ENCODE data around the gene PAX9.

Gene PAX9

DNA sequence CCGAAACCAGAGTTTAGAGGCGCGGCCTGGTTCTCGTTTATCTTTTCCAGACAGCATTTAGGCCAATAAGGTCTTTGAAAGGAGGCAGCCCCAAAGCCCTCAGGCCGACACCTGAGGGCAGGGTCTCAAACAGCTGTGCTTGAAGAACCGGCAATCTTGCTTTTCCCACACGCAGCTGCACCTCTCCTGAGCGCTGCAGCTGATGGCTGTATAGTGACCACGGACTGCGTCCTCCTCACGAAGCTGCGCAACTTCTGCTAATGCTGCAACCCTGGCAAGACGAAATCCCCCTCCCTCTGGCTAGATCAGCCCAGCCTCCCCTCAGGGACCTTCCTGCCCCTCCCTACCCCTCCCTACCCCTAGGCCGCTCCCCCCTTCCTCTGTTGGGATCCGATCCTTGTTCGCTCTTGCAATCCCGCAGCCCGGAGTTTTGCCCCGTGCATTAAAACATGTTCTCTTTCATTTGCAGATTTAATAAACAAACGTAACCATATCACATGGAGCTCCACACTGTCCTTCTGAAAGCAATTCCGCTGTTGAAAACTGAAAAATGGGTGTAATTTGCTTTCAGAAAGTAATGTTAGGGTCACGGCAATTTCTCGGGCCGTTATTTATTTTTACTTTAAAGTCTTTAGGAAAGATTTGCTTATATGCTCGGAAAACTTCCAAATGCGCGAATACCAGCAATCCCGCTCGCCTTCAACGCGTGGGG lies 4.8 kb upstream of the PAX9 start:
- no peak for DNase-seq

DNA sequence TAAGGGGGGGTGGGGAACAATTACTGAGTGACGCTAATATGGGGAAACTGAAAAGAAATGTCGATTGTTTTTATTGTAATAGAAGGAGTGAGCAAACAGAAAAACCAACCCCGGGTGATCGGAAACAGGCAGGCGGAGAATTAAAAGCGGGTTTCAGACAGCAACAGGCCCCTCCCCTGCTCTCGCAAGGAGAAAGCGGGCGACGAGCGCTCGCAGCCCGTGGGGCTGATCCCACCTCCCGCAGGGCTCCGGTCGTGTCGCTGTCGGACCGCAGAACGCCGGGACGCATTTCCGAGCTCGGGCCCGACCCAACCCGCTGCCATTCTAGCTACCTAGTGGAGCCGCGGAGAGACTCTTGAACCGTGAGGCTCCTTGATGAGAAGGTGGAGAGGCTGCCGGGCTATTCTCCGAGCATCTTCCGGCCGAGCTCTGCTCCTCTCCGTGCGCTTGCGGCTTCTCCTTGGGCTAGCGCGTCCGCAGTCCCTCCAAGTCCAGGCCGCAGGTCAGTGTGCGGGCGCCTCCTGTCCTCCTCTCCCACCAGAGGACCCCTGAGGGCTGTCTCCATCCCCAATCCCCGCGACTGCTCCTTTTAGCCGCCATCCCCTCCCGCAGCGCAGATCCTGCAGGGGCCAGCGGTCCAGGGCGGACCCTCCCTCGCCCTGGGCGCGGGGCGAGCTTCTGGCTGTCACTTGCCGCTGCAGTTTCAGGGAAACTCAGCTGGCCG lies 4.1 kb upstream of the PAX9 start:
- DNase-seq = no peak

DNA sequence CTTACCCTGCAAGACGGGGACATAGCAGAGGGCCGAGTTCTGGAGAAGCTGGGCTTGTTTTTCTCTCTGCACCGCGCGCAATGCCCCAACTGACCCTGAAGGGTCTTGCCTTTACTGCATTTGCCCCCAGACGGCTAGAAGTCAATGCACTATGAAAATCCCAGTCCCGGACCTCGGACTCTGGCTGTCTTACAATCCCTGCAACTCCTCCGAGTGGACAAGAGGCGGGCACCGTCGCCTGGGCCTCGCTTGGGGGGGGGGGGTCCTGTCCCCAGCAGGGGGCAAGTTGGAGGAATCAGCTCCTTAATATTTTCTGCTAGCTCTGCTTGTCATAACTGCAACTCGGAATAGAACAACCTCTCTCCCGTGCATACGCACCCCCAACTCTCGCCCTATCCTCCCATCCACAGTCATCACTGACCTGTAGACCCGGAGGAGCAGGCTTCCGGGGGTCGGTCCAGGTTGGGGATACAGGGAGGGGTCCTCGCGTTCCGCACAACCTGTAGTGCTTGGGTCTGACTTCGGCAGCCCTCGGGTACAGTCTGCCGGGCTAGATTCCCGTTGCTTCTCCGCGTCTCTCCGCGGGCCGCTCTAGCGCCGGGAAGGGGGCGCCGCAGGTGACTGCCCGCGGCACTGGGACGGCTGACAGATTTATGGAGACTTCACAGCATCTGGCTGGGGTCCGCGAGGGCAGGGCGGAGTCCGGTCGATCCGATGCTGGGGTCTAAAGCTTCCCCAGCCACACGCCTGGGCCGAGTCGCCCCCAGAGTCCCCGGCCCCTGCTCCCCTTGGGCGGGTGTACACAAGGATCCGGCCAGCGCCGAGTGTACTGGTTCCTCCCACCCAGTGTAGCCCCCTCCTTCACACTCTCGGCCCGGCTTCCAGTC lies 3.3 kb upstream of the PAX9 start:
- DNase-seq = no peak

- DNase-seq = no peak
Measured at GRCh38 chr14:36659010-36659821, 2.4 kb upstream of the PAX9 start.

DNA sequence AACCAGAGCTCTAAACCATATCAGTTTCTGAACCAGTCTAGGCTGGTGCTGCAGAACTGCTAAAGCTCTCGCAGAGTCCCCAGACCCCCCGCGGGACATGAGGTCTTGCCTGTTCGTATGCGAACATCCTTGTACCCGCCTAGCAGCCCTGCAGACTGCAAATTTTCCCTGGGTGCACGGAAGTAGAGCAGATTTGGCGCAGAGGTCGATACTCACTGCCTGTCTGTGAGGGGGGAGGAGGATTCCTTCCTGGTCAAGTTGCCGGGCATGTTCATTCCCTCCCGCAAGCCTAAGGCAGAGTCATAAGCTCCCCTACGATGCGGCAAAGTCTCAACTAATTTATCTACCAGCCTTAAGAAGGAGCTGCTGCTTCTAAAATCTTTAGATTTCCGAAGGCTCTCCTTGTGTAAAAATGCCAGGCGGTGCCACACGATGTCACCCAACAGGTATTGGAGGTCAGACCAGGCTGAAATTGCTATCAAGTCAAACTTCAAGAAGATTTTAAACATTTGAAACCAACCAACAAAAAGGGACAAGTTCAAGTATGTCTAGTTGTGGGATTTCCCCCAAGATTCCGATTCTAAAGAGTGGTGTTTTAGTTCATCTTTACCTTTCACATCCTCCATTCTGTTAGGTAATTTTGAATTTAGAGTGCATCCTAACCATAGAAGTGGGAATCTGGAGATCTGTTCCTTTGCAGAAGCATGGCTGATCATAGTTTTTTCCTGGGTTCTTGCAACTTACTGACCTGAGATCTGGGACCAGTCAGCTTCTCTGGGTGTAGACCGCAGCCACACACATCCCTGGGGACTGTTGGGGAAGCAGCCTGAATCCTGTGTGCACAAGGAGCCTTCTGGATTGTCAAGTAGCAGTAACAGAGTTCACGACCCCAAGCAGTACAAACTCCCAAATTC lies 1.6 kb upstream of the PAX9 start:
- DNase-seq = no peak

DNA sequence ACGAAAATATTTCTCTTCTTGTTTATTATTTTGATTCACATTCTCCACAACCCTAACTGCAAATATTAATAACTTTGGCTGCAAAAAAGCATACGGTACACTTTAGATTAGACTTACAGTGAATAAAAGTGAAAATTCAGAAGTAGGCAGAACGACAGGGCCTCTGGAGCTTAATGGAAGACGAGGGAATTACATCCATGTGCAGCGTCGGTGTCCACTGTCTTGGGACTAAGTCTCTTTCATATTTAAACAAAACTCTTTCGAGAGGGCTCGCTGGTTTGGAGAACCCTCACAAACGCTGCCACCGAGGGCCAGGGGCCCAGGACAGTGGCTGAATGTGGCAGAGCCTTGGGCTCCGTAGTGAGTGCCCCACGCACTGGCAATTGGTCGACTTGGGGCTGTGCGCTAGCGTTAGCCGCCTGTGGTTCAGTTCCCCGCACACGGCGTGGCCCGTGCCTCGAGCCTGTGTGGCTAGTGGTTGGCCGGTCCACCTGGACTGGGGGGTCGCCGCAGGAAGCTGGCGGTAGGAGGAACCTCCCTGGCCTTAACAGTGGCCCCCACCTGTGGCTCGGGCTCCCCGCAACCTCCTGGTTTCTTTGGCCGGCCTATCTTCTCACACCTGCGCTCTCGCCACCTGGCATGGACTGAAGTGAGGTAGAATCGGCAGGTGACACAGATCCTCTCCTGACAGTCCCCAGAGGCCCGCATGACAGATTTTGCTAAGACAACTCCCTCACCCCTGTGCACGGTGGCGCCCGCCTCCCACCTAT lies 739 bp upstream of the PAX9 start:
- no peak for DNase-seq

- no peak for DNase-seq
Measured at GRCh38 chr14:36662258-36662542, 540 bp downstream of the PAX9 start.

- peak; percentile 6 for DNase-seq
Measured at GRCh38 chr14:36662543-36663403, 1.1 kb downstream of the PAX9 start.

DNA sequence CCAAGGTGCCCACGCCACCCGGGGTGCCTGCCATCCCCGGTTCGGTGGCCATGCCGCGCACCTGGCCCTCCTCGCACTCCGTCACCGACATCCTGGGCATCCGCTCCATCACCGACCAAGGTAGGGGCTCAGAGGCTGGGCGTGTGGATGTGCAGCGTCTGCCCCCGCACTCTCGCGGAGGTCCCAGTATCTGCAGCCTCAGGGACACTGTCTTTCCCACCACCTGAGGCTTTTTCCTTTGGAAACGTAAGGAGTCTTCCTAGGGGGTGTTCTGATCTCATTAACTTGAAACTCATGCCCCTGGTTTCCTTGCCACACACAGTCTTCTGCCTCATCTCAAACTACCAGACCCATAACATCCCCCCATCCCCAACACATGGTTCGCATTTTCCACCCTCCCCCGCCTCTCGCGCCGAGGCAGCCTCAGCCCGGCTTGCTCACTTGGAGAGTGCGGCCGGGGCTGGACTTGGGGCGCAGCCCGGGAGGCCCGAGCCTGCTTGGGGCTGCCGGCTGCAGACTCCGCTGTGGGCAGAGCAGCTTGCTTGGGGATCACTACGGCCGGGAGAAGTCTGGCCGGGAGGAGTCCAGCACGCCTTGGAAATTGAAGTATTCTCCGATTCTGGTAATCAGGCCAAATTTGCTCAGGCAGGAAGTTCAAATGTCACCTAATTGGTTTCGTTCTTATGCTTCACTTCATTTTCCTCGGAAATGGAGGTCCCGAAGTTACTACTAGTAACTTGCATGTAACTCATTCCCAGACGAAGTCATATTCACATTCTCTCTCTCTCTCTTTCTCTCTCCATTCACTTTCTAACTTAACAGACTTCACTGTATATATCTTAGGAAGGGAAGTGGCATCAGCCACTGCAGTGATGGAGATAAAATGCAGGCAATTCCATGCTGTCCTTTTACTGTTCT lies 2.0 kb downstream of the PAX9 start:
- DNase-seq = no peak

- DNase-seq = no peak
Measured at GRCh38 chr14:36664322-36665193, 2.9 kb downstream of the PAX9 start.

GRCh38 chr14:36665887-36666415 lies 4.3 kb downstream of the PAX9 start:
- no peak for DNase-seq

- DNase-seq = no peak
Measured at GRCh38 chr14:36666416-36667206, 5.0 kb downstream of the PAX9 start.

- no peak for DNase-seq
Measured at GRCh38 chr14:36667679-36668078, 6.0 kb downstream of the PAX9 start.

GRCh38 chr14:36671149-36671548 lies 9.5 kb downstream of the PAX9 start:
- no peak for DNase-seq

DNA sequence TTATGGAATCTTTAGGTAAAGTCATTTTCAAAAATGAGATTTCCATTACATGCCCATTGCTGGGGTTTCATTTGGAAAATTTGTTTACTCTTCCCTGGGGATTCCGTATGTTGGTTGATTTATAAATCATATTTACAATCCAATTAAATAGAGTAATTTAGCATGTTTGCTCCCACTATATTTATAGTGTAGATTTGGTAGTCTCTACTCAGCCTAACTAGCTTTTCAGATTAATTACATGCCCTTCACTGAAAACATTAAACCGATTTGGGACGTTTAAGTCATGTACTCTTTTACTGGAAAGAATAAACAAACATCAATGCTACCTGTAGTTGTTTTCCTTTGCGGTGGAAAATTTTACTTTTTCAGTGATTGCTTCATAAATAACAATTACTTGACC lies 10.4 kb downstream of the PAX9 start:
- DNase-seq = no peak

GRCh38 chr14:36674659-36675058 lies 13.0 kb downstream of the PAX9 start:
- DNase-seq = no peak

DNA sequence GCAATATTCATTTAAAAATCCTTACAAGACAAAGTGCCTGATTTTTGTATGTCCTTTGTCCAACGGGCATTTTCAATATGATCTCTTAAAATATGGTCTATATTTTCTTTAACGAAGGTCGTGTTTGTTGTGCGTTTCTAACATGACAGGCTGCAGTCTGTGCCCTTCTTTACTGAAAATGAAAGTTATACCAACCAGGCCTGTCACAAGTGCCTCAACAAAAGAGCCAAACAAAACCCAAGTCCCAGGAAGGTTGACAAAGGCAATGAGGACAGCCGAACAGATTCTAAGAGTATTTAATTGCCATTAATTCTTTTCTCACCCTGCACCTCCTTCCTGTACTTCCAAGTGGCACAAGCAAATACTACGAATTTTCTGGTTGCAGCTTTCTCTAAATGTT lies 13.9 kb downstream of the PAX9 start:
- no peak for DNase-seq

Measured in NCI-H82 (cell line).